Stimulated activated CD4-positive, alpha-beta T cell treated with anti-CD3 and anti-CD28 coated beads, Interleukin-1b, Interleukin-23, amount 100 ng/mL, for 4 hours (primary cell): ENCODE measurements around the gene LRP6.
"Not testable (repeated sequence)": the region's sequence is repeated elsewhere in the genome, so short reads cannot be mapped to it uniquely, and the experiment has no call there.

Experiments
- DNase-seq, 2 donors: peaks; one replicate each; pipeline ENCODE4 v3.0.0-alpha.2; 2020; ENCODE audit warnings: low read depth in 2 of 2

The LRP6 gene

DNA sequence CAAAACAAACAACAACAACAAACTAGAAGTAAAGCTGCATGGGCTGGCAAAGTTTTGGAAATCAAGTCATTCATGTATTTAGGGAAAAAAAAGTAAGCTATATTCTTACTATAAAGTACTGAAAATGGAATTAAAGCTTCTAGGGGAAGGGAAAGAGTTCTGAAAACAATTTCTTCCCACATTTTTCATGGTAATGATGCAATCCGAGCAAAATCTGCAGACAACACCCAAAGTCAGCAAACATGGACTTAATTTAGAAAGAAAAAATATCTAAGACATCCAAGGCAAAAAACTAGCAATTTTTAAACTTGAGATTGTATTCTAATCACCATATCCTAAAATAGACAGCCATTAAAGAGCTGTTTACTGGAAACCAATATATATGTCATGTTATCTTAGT lies 86.3 kb downstream of the LRP6 start:
- DNase-seq = no peak

DNA sequence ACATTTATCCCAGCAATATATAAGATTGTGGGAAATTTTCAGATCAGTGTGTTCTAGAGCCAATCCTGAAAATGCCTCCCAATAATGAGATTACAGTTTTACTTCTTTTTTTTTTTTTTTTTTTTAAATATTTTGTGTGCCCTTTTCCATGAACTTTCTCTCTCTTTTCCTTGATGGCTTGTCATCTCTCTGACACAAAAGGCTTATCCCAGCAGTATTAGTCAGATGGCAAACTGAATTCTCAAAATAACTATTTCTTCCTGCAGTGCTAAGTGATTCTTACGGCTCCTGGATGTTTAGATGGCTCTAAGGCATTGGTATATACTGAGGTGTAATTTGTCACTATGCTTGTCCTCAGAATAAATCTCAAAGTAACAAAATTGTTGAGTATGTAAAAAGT lies 86.7 kb downstream of the LRP6 start:
- DNase-seq = no peak

DNA sequence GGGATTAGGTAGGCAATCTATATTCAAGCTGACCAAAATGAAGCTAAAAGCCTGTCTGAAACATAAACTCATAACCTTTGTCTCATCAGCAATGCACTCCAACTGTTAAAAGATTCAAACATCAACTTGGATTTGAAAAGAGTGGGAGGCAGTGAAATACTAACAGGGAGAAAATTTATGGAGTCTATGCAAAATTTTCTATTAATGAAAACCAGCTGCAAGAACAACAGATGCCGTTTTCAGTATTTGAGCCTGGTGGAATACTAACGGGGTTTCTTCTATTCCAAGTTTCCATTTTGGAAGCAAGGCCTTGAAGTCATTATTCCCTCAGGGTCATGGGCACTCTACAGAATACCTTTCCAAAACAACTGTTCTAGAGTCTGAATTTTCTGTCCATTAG lies 88.3 kb downstream of the LRP6 start:
- no peak for DNase-seq

GRCh38 chr12:12176402-12176801 lies 90.4 kb downstream of the LRP6 start:
- no peak for DNase-seq

DNA sequence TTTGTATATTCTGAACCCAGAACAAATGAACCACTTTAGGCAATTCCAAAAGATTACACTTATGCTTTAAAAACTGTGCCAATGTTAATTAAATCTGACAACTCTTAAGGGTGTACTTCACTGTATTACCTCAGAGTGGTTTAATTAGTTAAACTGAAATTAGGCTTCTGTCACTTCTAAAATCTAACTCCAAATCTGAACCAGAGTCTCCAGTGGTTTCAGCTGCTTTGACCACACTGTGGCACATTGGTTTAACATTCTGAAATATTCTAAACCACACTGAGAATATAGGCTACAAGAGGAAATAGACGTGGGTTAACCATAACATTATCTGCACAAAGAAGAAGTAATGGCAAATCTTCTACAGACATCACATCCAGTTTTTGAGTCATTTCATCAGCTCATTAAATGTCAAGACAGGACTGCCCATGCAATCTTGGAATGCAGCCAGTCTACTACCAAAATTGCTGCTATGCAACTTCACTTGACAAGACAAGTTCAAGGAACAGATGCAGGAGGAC lies 94.8 kb downstream of the LRP6 start:
- no peak for DNase-seq

GRCh38 chr12:12167847-12168246 lies 99.0 kb downstream of the LRP6 start:
- DNase-seq = no peak

GRCh38 chr12:12166751-12167150 lies 100.1 kb downstream of the LRP6 start:
- no peak for DNase-seq

- no peak for DNase-seq
Measured at GRCh38 chr12:12159988-12160387, 106.9 kb downstream of the LRP6 start.

DNA sequence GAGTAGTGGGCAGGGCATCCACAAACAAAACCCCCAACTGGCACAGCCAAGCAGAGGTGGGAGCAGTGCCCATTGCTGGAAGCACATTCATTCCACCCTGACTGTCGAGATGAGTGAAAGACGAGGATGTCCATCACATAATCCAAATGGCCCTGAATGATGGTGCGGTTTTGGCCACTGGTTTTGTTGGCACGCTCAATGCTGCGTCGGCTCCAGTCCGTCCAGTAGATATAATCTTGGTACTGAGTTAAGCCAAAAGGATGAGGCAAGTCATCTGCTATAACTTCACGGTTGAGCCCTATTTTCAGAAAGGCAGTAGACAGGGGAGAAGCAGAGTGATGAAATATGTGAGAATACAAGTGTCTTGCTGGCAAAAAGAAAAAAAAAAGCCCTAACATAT lies 108.0 kb downstream of the LRP6 start:
- no peak for DNase-seq

GRCh38 chr12:12157424-12157823 lies 109.4 kb downstream of the LRP6 start:
- DNase-seq = no peak

GRCh38 chr12:12156828-12157227 lies 110.0 kb downstream of the LRP6 start:
- DNase-seq = no peak

DNA sequence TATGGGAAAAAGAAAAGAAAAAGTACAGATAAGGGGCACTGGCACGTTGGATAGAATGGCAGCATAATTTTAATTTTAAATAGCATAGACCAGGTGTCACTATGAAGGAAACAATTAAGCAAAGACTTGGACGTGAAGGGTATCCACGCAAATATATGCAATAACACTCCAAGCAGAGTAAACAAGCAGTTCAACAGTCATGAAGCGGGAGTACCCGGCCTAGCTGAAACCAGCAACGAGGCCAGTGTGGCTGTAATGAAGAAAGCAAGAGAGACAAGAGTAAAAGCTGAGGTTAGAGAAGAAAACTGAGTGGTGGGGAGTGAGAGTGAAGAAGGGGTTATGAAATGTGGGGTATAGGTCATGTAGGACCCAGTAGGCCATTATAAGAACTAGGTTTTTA lies 110.7 kb downstream of the LRP6 start:
- no peak for DNase-seq

DNA sequence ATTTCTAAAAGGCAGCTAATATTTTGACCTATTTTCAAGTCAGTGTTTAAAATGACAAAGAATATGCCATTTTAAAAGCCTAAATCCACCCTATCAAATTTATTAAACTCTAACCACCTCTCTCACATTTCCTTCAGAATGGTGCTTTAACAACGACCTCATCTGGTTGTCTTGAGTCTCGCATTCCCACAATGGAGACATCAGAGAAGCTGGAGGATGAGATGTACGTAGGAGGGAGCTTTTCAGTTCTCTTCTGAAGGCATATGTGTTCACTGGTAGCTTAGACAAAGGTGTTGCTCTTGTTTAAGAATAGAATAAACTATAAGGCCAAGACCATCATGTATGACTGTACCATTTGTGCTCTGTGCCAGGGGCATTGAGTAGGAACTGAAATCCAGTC lies 113.2 kb downstream of the LRP6 start:
- DNase-seq = no peak

DNA sequence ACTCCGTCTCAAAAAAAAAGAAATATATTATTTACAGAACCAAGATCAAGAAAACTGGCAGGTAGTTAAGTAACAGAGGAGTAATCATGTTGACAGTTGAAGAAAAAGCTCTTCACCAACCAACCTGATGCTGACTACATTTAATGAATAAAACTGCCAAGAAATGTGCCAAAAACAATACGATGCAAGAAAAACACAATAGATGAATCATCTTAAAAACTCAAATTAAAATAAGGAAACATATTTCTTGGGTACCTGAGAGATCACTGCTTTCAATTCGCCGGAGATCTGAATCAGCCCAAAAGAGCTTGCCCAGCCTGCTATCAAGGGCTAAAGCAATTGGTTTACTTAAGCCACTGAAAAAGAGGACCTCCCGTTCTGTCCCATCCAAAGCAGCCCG lies 119.7 kb downstream of the LRP6 start:
- DNase-seq = no peak

- not testable (repeated sequence) for DNase-seq
Measured at GRCh38 chr12:12144531-12144930, 122.3 kb downstream of the LRP6 start.

DNA sequence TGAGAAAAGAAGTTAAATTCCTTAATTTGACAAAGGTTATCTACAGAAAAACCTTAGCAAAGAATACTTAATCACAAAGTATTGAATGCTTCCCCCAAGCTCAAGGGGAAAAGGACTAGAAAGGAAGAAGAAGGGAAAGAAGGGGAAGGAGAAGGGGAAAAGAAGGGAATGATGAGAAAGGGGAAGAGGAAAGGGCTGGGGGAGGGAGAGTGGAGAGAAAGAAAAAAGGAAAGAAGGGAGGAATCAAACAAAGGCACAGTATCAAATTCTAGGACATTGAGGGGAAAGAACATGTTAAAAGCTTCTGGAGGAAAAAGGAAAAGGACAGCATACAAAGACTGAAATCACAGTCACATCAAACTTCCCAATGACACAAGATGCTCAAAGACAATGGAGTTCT lies 125.8 kb downstream of the LRP6 start:
- no peak for DNase-seq

DNA sequence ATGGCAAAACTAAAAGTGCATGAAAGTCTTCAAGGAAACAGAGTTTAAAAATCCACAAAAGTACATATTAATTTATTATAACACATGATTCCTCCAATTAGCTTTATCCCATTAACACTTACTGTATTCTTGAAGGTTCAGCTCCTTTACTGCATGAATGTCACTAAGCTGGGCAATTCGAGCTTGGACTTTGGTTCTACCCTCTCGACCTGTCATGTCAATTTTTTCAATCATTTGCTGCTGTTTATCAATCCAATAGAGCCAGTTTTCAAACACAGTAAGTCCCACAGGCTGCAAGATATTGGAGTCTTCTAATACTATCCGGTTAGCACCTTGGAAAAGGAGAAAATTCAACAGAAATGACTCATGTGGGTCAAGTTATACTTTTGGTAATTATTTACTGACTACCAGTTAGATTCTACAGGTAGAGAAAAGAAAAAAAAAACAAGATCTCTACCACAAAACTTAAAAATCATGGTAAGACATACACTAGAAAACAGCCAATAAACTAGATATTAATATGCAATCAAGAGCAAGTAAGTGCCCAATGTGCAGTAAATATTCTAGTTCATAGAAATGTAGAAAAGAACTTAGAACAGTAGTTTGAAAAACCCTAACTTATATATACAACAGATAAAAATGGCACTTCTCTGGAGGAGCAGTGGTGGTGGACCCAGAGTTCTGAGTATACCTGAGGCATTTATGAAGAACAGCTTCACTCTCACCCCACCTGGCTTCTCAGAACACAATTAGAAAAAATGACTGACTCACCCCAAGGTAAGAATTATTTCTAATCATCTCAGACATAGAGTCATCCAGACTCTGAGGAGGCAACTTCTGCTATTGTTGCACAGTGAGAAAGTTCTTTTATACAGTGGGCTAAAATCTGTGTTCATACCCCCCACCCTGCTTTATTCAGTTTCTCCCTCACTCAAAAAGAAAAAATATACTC lies 128.4 kb downstream of the LRP6 start:
- DNase-seq = no peak

- no peak for DNase-seq
Measured at GRCh38 chr12:12133785-12134184, 133.1 kb downstream of the LRP6 start.

GRCh38 chr12:12133259-12133658 lies 133.6 kb downstream of the LRP6 start:
- no peak for DNase-seq

- no peak for DNase-seq
Measured at GRCh38 chr12:12128670-12129069, 138.2 kb downstream of the LRP6 start.

DNA sequence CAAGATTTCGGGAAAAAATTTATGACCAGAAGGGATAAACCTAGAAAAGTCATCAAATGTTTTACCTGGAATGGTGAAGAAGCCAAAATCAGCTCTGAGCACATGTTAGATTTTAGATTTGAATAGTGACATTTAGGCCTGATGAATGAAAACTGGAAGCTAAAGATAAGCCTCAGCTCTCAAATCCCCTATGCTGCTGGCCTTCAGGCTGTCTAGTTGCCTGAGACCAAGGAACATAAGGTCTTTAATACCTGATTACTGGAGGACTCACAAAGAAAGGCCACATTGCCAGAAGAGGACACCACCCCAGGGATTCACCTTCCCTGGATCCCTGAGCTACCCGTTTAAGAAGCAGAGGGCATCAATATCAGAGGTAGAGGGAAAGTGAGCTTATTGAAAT lies 139.5 kb downstream of the LRP6 start:
- no peak for DNase-seq

- no peak for DNase-seq
Measured at GRCh38 chr12:12126551-12126950, 140.3 kb downstream of the LRP6 start.

- no peak for DNase-seq
Measured at GRCh38 chr12:12123036-12123604, 143.7 kb downstream of the LRP6 start.
